Fibroblast of the aortic adventitia (primary cell): ENCODE measurements around the gene AP3D1. TPM values are rescaled to one million over a fixed set of nuclear protein-coding genes. Genes with fewer than 3 reads are reported as not detected.
"Not testable (repeated sequence)": the region's sequence is repeated elsewhere in the genome, so short reads cannot be mapped to it uniquely, and the experiment has no call there.

Experiments
- DNase-seq: peaks from one replicate; pipeline ENCODE4 v3.0.0-alpha.2; 2010; ENCODE audit warnings: low read depth
- H3K4me3 ChIP-seq: 2 replicates; pipeline ENCODE4 v1.5.1; 2011; ENCODE audit warnings: low read depth, mild to moderate bottlenecking, control low read depth, low read length, moderate library complexity
- total RNA-seq: library from RNA; depleted of rRNA; stranded (reverse); fragments of >200 nt; gene quantifications from 2 replicates; pipeline ENCODE4 v1.2.3, GENCODE V29; 2012; ENCODE audit warnings: low replicate concordance
- TF ChIP-seq, protein P1 (sequence below): IDR thresholded peaks from 2 replicates; pipeline ENCODE4 v1.5.1; 2011; ENCODE audit warnings: mild to moderate bottlenecking, low read length, control low read depth, inconsistent platforms; ENCODE audit not compliant: insufficient read depth

The AP3D1 gene
- total RNA-seq, 1 donor = 102 TPM

DNA sequence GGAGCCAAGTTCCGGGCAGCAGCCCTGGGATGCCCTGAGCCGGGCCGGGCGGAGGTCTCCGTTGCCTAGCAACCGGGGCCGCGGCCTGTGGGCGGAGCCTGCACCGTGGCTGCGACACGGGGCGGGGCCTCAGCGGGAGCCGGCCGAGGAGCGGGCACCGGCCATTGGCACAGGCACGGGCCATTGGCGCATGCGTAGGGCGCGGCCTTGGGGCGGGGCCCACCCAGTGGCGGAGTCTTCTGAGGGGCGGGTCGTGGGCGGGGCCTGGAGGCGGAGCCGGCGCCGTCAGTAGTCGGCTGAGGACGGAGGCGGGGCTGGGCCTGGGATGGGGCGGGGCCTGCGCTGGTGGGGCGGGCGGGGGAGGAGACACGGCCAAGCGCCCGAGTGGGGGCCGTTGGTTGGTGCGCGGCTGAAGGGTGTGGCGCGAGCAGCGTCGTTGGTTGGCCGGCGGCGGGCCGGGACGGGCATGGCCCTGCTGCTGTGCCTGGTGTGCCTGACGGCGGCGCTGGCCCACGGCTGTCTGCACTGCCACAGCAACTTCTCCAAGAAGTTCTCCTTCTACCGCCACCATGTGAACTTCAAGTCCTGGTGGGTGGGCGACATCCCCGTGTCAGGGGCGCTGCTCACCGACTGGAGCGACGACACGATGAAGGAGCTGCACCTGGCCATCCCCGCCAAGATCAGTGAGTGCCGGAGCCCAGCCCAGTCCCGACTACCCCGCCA lies 54.7 kb downstream of the AP3D1 start, which contains the start of gene IZUMO4:
TSS of gene IZUMO4 (plus strand) at position 436 of the 723 bp plus-strand sequence. CDS start at position 467, 31 bp downstream.
- TF ChIP-seq, protein P1, sequence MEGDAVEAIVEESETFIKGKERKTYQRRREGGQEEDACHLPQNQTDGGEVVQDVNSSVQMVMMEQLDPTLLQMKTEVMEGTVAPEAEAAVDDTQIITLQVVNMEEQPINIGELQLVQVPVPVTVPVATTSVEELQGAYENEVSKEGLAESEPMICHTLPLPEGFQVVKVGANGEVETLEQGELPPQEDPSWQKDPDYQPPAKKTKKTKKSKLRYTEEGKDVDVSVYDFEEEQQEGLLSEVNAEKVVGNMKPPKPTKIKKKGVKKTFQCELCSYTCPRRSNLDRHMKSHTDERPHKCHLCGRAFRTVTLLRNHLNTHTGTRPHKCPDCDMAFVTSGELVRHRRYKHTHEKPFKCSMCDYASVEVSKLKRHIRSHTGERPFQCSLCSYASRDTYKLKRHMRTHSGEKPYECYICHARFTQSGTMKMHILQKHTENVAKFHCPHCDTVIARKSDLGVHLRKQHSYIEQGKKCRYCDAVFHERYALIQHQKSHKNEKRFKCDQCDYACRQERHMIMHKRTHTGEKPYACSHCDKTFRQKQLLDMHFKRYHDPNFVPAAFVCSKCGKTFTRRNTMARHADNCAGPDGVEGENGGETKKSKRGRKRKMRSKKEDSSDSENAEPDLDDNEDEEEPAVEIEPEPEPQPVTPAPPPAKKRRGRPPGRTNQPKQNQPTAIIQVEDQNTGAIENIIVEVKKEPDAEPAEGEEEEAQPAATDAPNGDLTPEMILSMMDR = peak; percentile 41
- H3K4me3 ChIP-seq = peak within 1 kb of the TSS; percentile 78
- peak; percentile 97 for DNase-seq

DNA sequence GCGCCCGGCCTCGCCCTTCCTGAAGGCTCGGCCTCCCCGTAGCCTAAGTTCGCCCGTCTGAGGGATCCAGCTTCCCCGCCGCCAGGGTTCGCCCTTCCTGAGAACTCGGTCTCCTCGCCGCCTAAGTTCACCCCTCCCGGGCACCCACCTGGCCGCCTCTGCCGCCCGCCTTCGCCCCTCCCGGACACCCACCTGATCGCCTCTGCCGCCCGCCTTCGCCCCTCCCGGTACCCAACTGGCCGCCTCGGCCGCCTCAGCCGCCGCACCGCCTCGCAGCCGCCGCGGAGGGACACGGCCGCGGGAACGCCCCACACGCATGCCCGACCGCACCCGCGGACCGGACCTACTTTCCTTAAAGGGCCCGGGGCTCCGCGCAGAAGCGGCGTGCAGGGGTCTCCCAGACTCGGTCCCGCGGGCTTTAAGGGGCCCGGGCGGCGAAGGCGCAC lies 55.3 kb downstream of the AP3D1 start, which contains the start of gene MOB3A:
TSS of gene MOB3A (minus strand) at position 293 of the 446 bp plus-strand sequence. CDS start 17,766 bp downstream, outside the sequence.
- peak; percentile 94 for DNase-seq
- peak within 1 kb of the TSS; percentile 78 for H3K4me3 ChIP-seq
- TF ChIP-seq, protein P1 = peak; percentile 46

DNA sequence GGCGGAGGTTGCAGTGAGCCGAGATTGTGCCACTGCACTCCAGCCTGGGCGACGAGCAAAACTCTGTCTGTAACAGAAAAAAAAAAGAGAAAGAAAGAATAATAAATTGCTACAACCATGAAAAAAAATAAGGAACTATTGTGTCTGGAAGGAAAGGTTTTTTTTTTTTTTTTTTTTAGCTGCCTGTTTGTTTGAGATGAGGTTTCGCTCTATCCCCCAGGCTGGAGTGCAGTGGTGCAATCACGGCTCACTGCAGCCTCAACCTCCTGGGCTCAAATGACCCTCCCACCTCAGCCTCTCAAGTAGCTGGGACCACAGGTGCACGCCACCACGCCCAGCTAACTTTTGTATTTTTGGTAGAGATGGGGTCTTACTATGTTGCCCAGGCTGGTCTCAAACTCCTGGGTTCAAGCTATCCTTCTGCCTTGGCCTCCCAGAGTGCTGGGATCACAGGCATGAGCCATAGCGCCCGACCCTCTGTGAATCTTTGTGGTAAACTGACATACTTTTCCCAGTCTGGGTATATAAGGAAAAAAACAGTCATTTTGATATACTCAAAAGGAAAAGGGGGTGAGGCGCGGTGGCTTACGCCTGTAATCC lies 59.3 kb downstream of the AP3D1 start:
- not testable (repeated sequence) for H3K4me3 ChIP-seq, DNase-seq

DNA sequence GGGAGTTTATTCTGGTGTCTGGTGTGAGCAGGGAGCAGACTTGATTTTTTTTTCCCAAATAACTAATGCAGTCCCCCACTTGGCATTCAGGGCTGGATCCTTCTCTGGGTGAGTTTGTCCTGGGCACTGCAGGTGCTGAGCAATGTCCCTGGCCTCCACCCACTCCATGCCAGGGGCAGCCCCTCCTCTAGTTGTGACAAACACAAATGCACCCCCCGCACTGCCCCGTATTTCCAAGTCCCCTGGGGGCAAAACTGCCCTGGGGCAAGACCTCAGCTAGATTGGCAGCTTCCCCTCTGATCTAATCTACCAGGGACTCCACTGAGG lies 61.7 kb downstream of the AP3D1 start:
- TF ChIP-seq, protein P1 = no peak
- H3K4me3 ChIP-seq = no peak overlapping the region
- no peak for DNase-seq

DNA sequence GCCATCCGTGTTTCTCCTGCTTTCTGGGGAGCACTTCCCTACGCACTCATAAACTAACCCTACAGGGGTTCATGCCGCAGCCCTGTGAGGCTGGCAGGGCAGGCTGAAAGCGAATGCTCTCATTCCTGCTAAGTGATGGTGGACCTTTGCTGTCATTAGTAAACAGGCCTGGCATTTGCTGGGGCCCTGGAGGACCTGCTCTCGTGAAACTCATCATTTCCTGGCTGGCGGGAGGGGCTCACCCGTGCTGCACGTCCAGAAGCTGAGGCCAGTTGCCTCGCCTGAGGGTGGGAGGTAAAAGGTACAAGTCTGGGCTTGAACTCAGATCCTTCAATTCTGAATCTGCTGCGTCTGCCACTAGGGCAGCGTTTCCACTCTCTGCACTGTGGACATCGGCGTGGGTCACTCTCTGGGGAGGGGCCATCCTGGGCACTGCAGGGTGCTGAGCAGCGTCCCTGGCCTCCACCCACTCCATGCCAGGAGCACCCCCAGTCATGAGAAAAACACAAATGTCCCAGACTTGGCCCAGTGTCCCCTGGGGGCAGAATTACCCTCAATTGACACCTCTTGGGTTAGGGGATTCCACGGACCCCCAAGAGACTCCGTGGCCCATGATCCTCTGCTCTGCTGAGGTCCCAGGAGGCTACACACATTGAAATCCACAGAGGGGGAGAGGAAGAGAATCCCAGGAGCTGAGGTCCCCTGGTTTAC lies 62.2 kb downstream of the AP3D1 start:
- TF ChIP-seq, protein P1 = no peak
- H3K4me3 ChIP-seq = no peak overlapping the region
- DNase-seq = no peak

DNA sequence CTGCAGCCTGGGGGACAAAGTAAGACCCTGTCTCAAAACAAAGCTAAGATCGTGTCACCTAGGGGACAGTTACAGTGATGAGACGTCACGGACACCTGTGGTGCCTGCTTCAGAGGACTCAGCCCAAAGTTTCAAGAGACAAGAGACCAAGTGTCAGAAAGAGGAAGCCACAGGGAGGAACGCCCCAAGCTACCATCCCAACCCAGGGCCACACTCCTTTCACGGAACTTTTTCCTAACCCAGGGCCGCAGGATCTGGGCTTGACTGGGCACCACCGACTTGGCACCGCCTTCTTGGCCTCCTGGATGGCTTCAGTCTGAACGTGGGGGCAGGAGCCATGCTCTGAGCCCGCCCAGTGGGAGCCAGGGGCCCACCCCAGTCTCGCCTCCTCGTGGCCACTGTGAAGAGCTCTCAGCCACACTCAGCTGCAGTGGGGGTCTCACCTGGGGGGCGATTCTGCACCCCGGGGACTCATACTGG lies 63.7 kb downstream of the AP3D1 start:
- TF ChIP-seq, protein P1 = no peak
- no peak overlapping the region for H3K4me3 ChIP-seq
- DNase-seq = no peak

DNA sequence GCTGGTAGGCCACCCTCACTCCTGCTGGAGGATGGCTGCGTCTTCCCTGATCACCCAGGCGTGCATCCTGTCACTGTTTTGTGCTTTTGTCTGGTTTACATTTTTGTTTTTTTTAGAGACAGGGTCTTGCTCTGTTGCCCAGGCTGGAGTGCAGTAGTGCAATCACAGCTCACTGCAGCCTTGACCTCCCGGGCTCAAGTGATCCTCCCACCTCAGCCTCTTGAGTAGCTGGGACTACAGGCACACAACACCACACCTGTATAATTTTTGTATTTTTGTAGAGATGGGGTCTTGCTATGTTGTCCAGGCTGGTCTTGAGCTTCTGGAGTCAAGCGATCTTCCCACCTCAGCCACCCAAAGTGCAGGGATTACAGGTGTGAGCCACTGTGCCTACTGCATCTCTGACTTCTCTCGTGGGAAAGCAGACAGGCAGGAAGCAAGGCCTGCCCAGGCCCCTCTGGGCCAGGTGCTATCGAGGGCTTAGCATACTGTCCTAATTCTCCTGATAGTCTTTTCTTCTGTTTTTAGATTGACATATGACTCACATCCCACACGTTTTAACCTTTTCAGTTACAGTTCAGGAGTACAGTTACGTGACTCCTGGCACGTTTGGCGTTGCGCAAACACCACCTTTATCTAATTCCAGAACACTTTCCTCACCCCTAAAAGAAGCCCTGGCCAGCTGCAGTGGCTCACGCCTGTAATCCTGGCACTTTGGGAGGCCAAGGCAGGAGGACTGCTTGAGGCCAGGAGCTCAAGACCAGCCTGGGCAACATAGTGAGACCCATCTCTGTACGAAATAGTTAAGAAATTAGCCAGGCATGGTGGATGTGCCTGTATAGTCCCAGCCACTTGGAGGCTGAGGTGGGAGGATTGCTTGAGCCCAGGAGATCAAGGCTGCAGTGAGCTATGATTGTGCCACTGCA lies 64.4 kb downstream of the AP3D1 start:
- not testable (repeated sequence) for H3K4me3 ChIP-seq
- DNase-seq = peak; percentile 22
